ENCODE measurements around the gene LZTS2.
"Not testable (repeated sequence)": the region's sequence is repeated elsewhere in the genome, so short reads cannot be mapped to it uniquely, and the experiment has no call there.

The LZTS2 gene

GRCh38 chr10:100972904-100973535 lies 26.6 kb upstream of the LZTS2 start:
- no peaks in the 10 kb centered on the region for H3K36me3 Mint-ChIP-seq
- no peak overlapping the region for H3K4me3 Mint-ChIP-seq
- no peaks in the 10 kb centered on the region for H3K9me3 Mint-ChIP-seq
- no peak for DNase-seq (ENCODE audit: low spot score in 2 of 2)
- H3K27ac Mint-ChIP-seq = no peak overlapping the region
- H3K4me1 Mint-ChIP-seq = peaks cover 27% of the 10 kb centered on the region
- ATAC-seq = no peak

GRCh38 chr10:100975397-100975796 lies 24.2 kb upstream of the LZTS2 start:
- not testable (repeated sequence) for H3K4me1 Mint-ChIP-seq; H3K4me3 Mint-ChIP-seq; DNase-seq (ENCODE audit: low spot score in 2 of 2); H3K27ac Mint-ChIP-seq; ATAC-seq; H3K9me3 Mint-ChIP-seq; H3K36me3 Mint-ChIP-seq

- Mint-ChIP-seq H3K4me1 (peaks cover 6% of the 10 kb centered on the region), H3K27ac (peak overlapping the region; percentile 8), H3K4me3 (no peak overlapping the region), H3K36me3 (peaks cover 7% of the 10 kb centered on the region), H3K9me3 (no peaks in the 10 kb centered on the region)
- no peak for DNase-seq (ENCODE audit: low spot score in 2 of 2)
- ATAC-seq = no peak
These were observed 22.7 kb upstream of the LZTS2 start for GRCh38 chr10:100976906-100977305.

- Mint-ChIP-seq H3K9me3 (no peaks in the 10 kb centered on the region), H3K4me1 (peaks cover 5% of the 10 kb centered on the region), H3K27ac (peak overlapping the region; percentile 8), H3K36me3 (peaks cover 12% of the 10 kb centered on the region), H3K4me3 (no peak overlapping the region)
- no peak for DNase-seq (ENCODE audit: low spot score in 2 of 2)
- ATAC-seq = no peak
These were observed 22.2 kb upstream of the LZTS2 start for GRCh38 chr10:100977436-100977835.

GRCh38 chr10:100978121-100978900 lies 21.3 kb upstream of the LZTS2 start:
- no peak overlapping the region for H3K27ac Mint-ChIP-seq
- DNase-seq (ENCODE audit: low spot score in 2 of 2) (no peak), ATAC-seq (no peak)

GRCh38 chr10:100978901-100979195 lies 20.8 kb upstream of the LZTS2 start:
- H3K4me1 Mint-ChIP-seq = no peaks in the 10 kb centered on the region
- H3K4me3 Mint-ChIP-seq = no peak overlapping the region
- H3K27ac Mint-ChIP-seq = no peak overlapping the region
- no peaks in the 10 kb centered on the region for H3K9me3 Mint-ChIP-seq
- no peak for ATAC-seq
- DNase-seq (ENCODE audit: low spot score in 2 of 2) = no peak
- peaks cover 14% of the 10 kb centered on the region for H3K36me3 Mint-ChIP-seq

More at GRCh38 chr10:100978121-100978900, 21.3 kb upstream of the LZTS2 start:
- Mint-ChIP-seq H3K4me1 (no peaks in the 10 kb centered on the region), H3K36me3 (peaks cover 14% of the 10 kb centered on the region), H3K4me3 (no peak overlapping the region), H3K9me3 (no peaks in the 10 kb centered on the region)

GRCh38 chr10:100979791-100980272 lies 19.8 kb upstream of the LZTS2 start:
- DNase-seq (ENCODE audit: low spot score in 2 of 2) = no peak
- peaks cover 10% of the 10 kb centered on the region for H3K4me1 Mint-ChIP-seq
- no peak overlapping the region for H3K4me3 Mint-ChIP-seq
- peaks cover 23% of the 10 kb centered on the region for H3K36me3 Mint-ChIP-seq
- H3K9me3 Mint-ChIP-seq = no peaks in the 10 kb centered on the region
- H3K27ac Mint-ChIP-seq = peak overlapping the region; percentile 33
- ATAC-seq = no peak

- Mint-ChIP-seq H3K27ac (peak overlapping the region; percentile 33), H3K36me3 (peaks cover 25% of the 10 kb centered on the region), H3K4me3 (no peak overlapping the region), H3K4me1 (peaks cover 11% of the 10 kb centered on the region), H3K9me3 (no peaks in the 10 kb centered on the region)
- DNase-seq (ENCODE audit: low spot score in 2 of 2) = no peak
- ATAC-seq = no peak
These were observed 19.3 kb upstream of the LZTS2 start for GRCh38 chr10:100980311-100980710.

- peak overlapping the region; percentile 33 for H3K27ac Mint-ChIP-seq
These were observed 18.9 kb upstream of the LZTS2 start for GRCh38 chr10:100980711-100981110.

GRCh38 chr10:100981178-100981772 lies 18.3 kb upstream of the LZTS2 start:
- Mint-ChIP-seq H3K36me3 (peaks cover 33% of the 10 kb centered on the region), H3K4me1 (peaks cover 20% of the 10 kb centered on the region), H3K27ac (no peak overlapping the region), H3K4me3 (no peak overlapping the region), H3K9me3 (no peaks in the 10 kb centered on the region)
- DNase-seq (ENCODE audit: low spot score in 2 of 2) (no peak), ATAC-seq (no peak)

More at GRCh38 chr10:100980711-100981110, 18.9 kb upstream of the LZTS2 start:
- H3K9me3 Mint-ChIP-seq = no peaks in the 10 kb centered on the region
- peaks cover 29% of the 10 kb centered on the region for H3K36me3 Mint-ChIP-seq
- ATAC-seq (no peak), DNase-seq (ENCODE audit: low spot score in 2 of 2) (no peak)
- no peak overlapping the region for H3K4me3 Mint-ChIP-seq
- H3K4me1 Mint-ChIP-seq = peaks cover 15% of the 10 kb centered on the region

GRCh38 chr10:100982916-100983830 lies 16.4 kb upstream of the LZTS2 start:
- H3K4me3 Mint-ChIP-seq = no peak overlapping the region
- H3K27ac Mint-ChIP-seq = peak overlapping the region; percentile 1
- DNase-seq (ENCODE audit: low spot score in 2 of 2) = no peak
- peaks cover 31% of the 10 kb centered on the region for H3K4me1 Mint-ChIP-seq
- ATAC-seq = no peak
- no peaks in the 10 kb centered on the region for H3K9me3 Mint-ChIP-seq
- H3K36me3 Mint-ChIP-seq = peaks cover 40% of the 10 kb centered on the region

GRCh38 chr10:100983868-100984671 lies 15.5 kb upstream of the LZTS2 start:
- H3K36me3 Mint-ChIP-seq = peaks cover 40% of the 10 kb centered on the region
- H3K9me3 Mint-ChIP-seq = no peaks in the 10 kb centered on the region
- peaks cover 31% of the 10 kb centered on the region for H3K4me1 Mint-ChIP-seq
- DNase-seq (ENCODE audit: low spot score in 2 of 2) = no peak
- no peak for ATAC-seq
- H3K27ac Mint-ChIP-seq = peak overlapping the region; percentile 68
- no peak overlapping the region for H3K4me3 Mint-ChIP-seq

GRCh38 chr10:100984672-100985177 lies 14.9 kb upstream of the LZTS2 start:
- DNase-seq (ENCODE audit: low spot score in 2 of 2) (no peak), ATAC-seq (no peak)
- peak overlapping the region; percentile 68 for H3K27ac Mint-ChIP-seq
- peaks cover 36% of the 10 kb centered on the region for H3K4me1 Mint-ChIP-seq
- peaks cover 45% of the 10 kb centered on the region for H3K36me3 Mint-ChIP-seq
- no peaks in the 10 kb centered on the region for H3K9me3 Mint-ChIP-seq
- H3K4me3 Mint-ChIP-seq = no peak overlapping the region

GRCh38 chr10:100985336-100985735 lies 14.3 kb upstream of the LZTS2 start:
- H3K27ac Mint-ChIP-seq = no peak overlapping the region
- H3K4me1 Mint-ChIP-seq = peaks cover 42% of the 10 kb centered on the region
- DNase-seq (ENCODE audit: low spot score in 2 of 2) (no peak), ATAC-seq (no peak)
- peak overlapping the region; percentile 99 for H3K4me3 Mint-ChIP-seq
- H3K9me3 Mint-ChIP-seq = no peaks in the 10 kb centered on the region
- peaks cover 50% of the 10 kb centered on the region for H3K36me3 Mint-ChIP-seq

Measured in stimulated activated effector memory CD8-positive, alpha-beta T cell treated with anti-CD3 and anti-CD28 coated beads, Interleukin-12 subunit alpha, Interleukin-12 subunit beta, amount 100 ng/mL, for 72 hours (primary cell).